ES-I3 (cell line): ENCODE results near the gene FNIP2.
"Not testable (repeated sequence)": the region's sequence is repeated elsewhere in the genome, so short reads cannot be mapped to it uniquely, and the experiment has no call there.

Source experiments
- H3K36me3 ChIP-seq: 2 replicates; pipeline ENCODE4 v1.6.1; 2013; ENCODE audit warnings: mild to moderate bottlenecking, low read length, control low read depth, moderate library complexity; ENCODE audit not compliant: insufficient read depth
- H3K4me1 ChIP-seq: 2 replicates; pipeline ENCODE4 v1.6.1; 2013; ENCODE audit warnings: mild to moderate bottlenecking, control low read depth, low read length; ENCODE audit not compliant: insufficient read depth
- H3K9ac ChIP-seq: 2 replicates; pipeline ENCODE4 v1.6.1; 2013; ENCODE audit warnings: low read depth, mild to moderate bottlenecking, low read length, moderate library complexity
- H3K9me3 ChIP-seq: 2 replicates; pipeline ENCODE4 v1.6.1; 2013; ENCODE audit warnings: mild to moderate bottlenecking, low read length, moderate library complexity; ENCODE audit not compliant: control insufficient read depth, insufficient read depth

FNIP2 gene

GRCh38 chr4:158941321-158941720, 172.5 kb downstream of the FNIP2 start:
- Histone ChIP-seq H3K9ac (no peak overlapping the region), H3K4me1 (no peaks in the 10 kb centered on the region), H3K36me3 (no peaks in the 10 kb centered on the region), H3K9me3 (no peaks in the 10 kb centered on the region)

- Histone ChIP-seq H3K36me3 (no peaks in the 10 kb centered on the region), H3K9ac (no peak overlapping the region), H3K9me3 (no peaks in the 10 kb centered on the region), H3K4me1 (no peaks in the 10 kb centered on the region)
Measured at GRCh38 chr4:158941895-158942294, 173.1 kb downstream of the FNIP2 start.

- H3K4me1 ChIP-seq: no peaks in the 10 kb centered on the region
- H3K9me3 ChIP-seq: no peaks in the 10 kb centered on the region
- no peaks in the 10 kb centered on the region for H3K36me3 ChIP-seq
- H3K9ac ChIP-seq: no peak overlapping the region
Measured at GRCh38 chr4:158945529-158946108, 176.8 kb downstream of the FNIP2 start.

GRCh38 chr4:158946825-158947224, 178.0 kb downstream of the FNIP2 start:
- H3K9me3 ChIP-seq: no peaks in the 10 kb centered on the region; the same call in 1 of the 2 replicates
- no peaks in the 10 kb centered on the region for H3K36me3 ChIP-seq
- H3K9ac ChIP-seq: no peak overlapping the region
- no peaks in the 10 kb centered on the region for H3K4me1 ChIP-seq

GRCh38 chr4:158948071-158948470, 179.2 kb downstream of the FNIP2 start:
- Histone ChIP-seq H3K9ac (no peak overlapping the region), H3K9me3 (peaks cover 5% of the 10 kb centered on the region; the same call in 1 of the 2 replicates), H3K36me3 (no peaks in the 10 kb centered on the region), H3K4me1 (no peaks in the 10 kb centered on the region)

GRCh38 chr4:158949099-158949498, 180.3 kb downstream of the FNIP2 start:
- H3K4me1 ChIP-seq: no peaks in the 10 kb centered on the region
- no peak overlapping the region for H3K9ac ChIP-seq
- no peaks in the 10 kb centered on the region for H3K36me3 ChIP-seq
- peaks cover 5% of the 10 kb centered on the region; the same call in 1 of the 2 replicates for H3K9me3 ChIP-seq

GRCh38 chr4:158952221-158952774, 183.5 kb downstream of the FNIP2 start:
- H3K4me1 ChIP-seq, H3K36me3 ChIP-seq, H3K9ac ChIP-seq, H3K9me3 ChIP-seq: not testable (repeated sequence)

GRCh38 chr4:158956345-158956744, 187.5 kb downstream of the FNIP2 start:
- H3K4me1 ChIP-seq, H3K9me3 ChIP-seq, H3K36me3 ChIP-seq, H3K9ac ChIP-seq: not testable (repeated sequence)

GRCh38 chr4:158956918-158957317, 188.1 kb downstream of the FNIP2 start:
- not testable (repeated sequence) for H3K36me3 ChIP-seq, H3K4me1 ChIP-seq, H3K9ac ChIP-seq, H3K9me3 ChIP-seq
